Hematopoietic multipotent progenitor cell treated with erythropoietin and hydrocortisone succinate and interleukin-3 and kit ligand, for 15 days (in vitro differentiated cells): ENCODE measurements around the gene ATP6V0E1.

ENCODE experiments used
- DNase-seq: peaks from one replicate; pipeline ENCODE4 v3.0.0-alpha.2; 2015; ENCODE audit warnings: low spot score

Gene ATP6V0E1

DNA sequence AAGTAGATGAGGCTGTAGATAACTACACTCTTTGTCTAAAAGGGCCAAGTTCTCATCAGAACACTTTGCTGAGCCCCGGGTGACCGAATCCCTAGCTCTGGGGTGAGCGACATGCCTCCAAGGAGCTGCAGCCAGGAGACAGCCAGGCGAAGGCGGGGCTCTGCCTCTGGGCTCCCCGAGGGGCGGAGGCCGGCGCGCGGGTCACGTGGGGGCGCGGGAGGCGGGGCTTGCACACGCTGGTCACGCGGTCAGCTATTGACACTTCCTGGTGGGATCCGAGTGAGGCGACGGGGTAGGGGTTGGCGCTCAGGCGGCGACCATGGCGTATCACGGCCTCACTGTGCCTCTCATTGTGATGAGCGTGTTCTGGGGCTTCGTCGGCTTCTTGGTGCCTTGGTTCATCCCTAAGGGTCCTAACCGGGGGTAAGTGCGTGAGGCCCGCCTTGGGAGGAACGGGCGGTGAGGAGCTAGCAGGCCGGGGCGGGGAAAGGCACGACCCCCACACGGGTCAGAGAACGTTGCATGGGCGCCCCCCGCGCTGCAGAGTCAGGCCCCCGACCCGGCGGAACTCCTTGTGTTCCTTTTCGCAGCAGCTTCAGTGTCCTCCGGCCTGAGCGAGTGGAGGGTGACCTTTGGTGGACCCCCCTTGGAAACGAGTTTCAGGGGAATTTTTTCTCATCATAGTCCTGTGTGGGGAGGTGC lies at the start of gene ATP6V0E1:
Gene ATP6V0E1 (plus strand): TSS at position 230 of the 702 bp plus-strand sequence. CDS start 90 bp downstream, at position 320.
- DNase-seq, result peak; percentile 91

DNA sequence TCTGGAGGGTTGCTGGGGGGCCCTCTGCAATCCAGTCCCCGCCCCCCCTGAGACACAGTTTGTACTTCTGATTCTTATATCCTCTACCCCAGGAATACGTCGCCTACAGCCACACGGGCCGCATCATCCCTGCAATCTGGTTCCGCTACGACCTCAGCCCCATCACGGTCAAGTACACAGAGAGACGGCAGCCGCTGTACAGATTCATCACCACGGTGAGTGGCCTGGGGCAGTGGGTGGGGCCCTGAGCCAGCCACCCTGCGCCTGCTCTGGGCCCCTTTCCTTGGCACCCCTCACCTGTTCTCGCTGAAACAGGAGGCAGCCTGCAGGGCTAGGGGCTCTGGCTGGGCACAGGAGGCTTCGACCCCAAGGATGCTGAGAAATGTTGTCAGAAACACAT lies 48.5 kb upstream of the ATP6V0E1 start:
- DNase-seq, result no peak

DNA sequence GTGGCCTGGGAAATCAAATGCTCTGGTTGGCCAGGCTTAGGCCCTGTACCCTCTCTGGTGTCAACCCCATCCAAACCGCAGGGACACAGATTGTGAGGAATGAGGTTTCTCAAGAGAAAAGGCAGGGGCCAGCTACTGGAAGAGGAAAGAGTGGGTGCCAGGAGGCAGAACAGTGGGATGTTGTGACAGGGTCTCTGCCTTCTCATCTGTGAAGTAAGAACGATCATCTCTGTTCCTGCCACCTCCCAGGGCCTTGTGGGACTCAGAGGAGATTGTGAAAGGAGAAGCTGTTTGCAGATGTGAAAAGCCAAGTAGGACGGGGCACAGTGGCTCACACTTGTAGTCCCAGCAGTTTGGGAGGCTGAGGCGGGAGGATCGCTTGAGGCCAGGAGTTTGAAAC lies 47.2 kb upstream of the ATP6V0E1 start:
- DNase-seq, result no peak

DNA sequence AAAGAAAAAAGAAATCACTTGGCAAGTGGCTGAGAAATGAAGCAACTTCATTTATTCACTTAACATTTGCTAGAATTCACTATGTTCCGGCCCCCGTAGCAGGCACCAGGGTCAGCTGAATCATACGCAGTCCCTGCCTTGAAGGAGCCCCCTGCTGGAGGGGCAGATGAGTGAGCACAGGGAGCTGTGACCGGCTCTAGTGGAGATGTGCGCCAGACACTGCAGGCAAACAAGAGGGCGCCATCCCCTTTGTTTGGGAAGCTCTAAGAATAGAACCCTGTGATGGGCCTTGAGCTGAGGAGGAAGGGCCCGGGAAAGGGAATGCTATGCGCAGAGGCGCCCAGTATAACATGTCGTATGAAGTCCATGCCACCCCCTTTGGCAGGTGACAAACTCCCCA lies 44.5 kb upstream of the ATP6V0E1 start:
- peak; percentile 17 for DNase-seq

DNA sequence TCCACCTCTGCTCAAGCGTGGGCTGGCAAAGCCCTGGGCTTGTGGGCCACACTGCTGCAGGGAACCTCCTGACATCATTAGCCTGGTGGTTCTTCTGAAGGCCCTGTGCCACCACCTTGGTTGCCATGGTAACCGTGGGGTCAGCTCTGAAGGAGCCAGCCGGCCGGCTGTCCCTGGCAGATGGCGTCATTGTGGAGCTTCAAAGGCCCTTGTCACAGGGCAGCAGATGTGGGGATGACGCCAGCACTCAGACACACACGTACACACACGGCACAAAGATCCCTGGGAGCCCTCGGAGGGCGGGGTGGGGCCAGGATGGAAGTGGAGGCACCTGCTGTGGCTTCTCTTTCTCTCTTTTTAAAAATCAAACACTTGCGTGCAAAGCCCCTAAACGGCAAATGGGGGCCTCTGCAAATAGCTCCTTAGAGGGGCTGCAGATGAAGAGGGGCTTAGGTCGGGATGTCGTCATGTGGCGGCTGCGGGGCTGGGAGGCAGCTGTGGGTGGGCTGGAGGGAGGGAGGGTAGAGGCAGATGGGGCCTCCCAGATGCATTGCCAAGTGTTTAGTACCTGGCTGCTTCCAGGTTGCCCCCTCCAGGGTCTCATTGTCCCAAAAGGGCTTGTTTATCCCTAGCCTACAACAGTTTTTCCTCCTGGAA lies 43.8 kb upstream of the ATP6V0E1 start:
- no peak for DNase-seq

DNA sequence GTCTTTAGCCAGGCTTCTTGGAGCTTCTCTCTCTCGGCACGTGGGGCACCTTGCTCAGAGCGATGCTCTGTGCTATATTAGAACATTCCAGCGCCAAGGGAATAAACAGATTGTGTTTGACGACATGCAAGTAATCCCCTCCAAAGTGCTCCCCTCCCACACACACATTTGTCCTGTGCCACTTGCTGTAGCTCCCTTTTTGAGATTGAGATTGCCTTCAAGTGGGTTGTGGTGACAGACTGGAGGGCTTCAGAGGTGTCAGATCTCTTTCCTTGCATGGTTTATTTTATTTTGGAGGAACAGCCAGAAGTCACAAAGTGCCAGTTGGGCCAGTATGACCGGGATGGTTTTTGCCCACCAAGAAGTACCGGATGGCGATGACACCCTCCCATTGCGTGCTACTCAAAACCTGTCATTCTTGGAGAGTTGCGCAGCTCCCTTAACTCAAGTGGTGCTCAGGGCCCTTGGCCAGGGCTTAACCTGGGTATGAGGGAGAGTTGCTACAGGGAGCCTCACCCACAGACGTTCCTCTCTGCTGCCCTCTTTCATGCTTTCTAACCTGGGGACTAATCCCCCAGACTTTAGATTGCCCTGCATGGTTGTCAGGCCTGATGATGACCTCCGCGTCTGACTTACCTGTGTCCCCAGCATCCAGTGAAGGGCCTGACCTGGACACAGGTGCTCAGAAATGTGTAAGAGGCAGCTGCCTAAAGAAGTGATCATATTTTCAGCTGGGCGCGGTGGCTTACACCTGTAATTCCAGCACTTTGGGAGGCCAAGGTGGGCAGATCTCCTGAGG lies 43.1 kb upstream of the ATP6V0E1 start:
- DNase-seq, result no peak

DNA sequence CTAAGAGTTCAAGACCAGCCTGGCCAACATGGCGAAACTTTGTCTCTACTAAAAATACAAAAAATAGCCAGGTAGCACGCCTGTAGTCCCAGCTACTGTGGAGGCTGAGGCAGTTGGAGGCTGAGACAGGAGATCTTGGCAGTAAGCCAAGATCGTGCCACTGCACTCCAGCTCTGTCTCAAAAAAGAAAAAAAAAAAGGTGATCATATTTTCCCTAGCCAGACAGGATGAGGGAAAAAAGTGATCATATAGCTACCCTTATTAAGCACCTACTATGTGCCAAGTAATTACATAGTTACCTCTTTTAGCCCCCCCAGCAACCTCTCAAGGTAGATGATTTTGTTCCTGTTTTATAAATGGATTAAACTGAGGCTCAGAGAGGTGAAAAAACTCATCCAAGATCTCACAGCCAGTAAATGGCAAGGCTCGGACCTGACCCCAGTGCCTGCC lies 42.5 kb upstream of the ATP6V0E1 start:
- DNase-seq, result peak; percentile 53

DNA sequence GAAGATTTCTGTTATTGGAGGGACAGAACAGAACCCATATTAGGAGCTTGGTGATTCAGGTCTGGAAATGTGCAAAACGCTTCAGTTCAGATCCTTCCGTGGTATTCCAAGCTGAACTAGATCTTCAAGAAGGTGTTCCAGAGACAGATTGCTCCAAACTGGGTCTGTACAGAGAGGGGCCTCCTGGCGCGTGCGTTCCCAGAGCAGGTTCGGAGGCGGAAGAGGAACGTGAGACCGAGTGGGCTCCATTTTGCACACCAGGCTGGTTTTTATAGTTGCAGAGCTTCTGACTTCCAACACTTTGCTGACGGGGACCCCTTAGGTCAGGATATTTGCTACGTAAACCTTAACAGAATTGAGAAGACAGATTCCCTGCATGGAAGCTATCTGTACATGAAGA lies 41.0 kb upstream of the ATP6V0E1 start:
- DNase-seq, result no peak

DNA sequence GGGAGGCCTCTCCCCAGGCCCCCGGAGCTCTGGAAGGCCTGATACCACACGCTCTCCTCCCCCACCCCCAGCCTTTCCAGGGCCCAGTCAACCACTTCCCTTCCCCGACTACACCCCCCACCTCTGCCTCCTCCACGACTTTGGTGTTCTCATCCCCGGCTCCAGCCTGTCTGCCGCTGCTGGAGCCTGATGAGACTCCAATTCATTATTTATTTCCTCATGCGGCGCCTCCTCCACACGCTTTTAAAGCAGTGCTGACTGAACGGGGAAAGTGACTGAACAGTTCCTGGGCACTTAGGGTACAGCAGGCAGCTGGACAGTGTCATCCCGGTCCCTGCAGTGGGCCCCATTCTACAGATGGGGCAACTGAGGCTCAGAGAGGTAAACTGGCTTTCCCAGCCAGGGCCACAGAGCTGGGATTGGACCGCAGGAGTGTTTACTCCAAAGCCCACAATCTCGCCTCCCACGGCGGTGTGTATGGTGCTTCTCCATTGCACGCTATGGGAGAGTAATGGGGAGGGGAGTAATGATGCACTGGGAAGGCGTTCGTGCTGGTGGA lies 40.2 kb upstream of the ATP6V0E1 start:
- DNase-seq, result no peak

DNA sequence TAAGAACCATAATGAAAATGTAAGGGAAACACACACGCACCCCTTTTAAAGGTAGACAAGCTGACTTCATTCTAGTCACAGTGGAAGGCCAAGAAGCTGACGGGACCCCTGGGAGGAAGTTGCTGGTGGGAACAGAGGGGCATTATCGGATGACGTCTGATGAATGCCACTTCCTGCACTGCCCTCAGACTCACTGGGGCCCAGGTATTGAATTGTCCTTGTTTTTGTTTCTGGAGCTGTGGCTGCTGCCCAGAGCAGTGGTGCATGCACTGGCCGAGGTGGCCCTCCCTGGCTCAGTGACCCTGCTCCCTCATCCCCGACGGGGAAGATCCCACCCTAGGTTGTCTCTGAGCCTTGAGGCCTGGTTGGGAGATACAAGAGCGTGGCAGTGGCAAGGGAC lies 39.7 kb upstream of the ATP6V0E1 start:
- no peak for DNase-seq

DNA sequence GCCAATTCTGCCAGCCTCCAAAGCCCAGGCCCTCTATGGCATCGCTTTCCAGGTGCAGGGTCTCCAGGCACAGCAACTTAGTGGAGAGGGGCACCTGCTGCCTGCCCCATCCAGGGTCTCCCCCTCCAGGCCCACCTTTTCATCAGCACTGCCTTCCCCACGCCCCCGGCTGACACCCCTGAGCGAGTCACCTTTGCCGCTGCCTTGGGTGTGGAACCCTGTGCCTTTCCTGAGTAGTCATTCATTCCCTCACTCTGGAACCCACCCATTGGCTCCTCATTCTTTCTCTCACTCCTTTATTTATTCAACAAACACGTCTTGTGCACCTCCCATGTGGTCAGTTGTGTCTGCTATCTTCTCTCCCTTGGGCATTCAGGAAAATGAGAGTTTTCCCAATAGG lies 38.8 kb upstream of the ATP6V0E1 start:
- DNase-seq, result no peak

DNA sequence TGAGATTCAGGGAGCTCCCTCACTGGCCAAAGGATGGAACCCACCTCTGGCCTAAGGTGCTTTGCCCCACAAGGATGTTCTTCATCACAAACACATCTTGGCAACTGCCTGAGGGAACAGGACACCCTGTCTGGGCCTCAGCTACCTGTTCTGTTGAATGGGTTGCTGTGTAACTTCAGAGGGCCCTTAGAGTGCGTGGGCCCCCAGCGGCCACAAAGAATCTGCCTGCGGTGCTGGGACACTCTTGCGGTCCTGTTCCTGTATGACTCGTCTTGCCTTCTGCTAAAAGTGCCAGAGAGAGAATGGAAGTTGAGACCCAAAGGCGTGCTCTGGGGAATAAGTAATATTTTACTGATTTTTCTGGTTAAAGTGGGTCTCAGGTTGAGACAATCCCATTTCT lies 38.4 kb upstream of the ATP6V0E1 start:
- DNase-seq, result no peak

DNA sequence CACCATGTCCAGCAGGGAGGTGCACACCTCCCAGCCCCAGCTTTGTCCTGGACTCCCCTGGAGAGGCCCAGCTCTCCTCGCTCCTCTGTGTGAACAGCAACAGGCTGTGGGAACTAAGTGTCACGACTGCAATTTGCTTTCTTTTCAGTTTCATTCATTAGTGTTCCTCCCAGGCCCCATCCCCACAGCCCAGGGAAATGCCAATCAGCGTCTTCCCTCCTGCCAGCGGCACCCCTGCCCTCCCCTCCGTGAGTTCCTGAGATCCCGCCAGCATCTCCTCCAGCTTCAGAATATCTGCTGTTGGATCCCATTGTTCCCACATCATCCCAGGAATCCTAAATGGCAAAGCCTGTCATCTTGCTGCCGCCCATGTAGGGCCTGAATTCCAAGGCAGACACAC lies 37.4 kb upstream of the ATP6V0E1 start:
- no peak for DNase-seq

DNA sequence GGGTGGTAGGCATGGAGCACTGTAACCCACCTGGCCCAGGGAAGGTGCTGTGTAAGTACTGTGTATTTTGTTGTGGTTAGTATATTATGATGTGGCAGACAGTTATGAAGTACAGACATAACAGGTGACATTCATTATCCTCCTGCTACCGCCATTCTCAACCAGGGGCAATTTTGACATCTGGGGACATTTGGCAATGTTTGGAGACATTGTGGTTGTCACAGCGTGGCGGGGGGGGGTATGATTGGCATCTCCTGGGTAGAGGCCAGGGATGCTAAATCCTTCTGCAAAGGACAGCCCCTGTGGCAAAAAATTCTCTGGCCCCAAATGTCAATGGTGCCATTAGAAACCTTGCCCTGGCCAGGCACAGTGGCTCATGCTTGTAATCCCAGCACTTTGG lies 34.1 kb upstream of the ATP6V0E1 start:
- no peak for DNase-seq

DNA sequence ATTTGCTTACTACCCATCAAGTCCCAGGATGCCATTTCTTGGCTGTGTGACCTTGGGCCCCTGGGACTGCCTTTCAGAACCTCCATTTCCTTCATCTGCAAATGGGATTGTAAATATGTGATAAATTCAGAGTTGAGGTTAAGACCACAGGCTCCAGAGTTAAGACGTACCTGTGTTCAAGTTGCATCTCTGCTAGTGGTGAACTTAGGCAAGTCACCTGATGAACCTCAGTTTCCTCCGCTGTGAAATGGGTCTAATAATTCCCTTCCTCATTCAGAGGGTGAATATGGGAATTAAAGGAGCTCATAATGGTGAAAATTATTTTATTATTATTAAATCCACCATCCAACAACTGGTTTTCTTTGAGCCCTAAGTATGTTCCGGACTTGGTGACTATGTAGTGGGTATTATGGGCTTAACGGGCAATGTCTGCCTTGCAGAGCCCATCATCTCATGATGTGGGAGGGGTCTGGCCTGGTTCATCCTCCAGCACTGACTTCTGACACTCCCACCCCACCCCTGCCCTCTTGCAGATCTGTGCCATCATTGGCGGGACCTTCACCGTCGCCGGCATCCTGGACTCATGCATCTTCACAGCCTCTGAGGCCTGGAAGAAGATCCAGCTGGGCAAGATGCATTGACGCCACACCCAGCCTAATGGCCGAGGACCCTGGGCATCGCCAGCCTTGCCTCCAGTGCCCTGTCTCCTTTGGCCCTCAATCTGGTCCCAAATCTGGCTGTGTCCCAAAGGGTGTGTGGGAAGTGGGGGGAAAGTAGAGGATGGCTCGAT lies 33.2 kb upstream of the ATP6V0E1 start:
- no peak for DNase-seq

DNA sequence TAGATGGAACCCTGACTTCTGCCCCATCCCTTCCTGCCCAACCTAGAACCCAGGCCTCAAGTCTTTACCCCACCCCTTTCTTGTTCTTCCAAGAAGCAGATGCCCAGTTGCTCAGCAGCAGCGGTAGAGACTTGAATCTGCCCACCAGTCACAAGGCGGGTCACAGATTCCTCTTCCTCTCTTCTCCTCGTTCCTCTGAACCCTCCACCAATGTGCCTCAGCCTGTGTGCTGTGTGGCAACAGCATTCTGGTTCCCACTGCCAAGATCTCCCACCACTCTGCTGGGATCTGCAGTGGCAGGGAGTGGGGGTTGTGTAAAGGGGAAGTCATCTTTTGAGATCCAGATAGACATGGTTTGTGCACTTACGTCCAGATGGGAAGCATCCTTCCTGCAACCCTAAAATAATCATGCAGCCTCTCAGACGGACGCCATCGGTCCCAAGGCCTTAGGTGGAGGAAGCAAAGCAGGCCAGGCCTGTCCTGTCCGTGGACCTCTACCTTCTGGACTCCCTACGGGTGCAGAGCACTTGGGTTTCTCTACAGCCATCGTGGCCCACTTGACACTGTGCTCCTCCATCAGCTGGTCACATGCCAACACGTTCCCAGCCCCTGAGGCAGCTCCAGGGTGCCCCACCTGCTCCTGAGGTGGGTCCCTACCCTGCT lies 32.1 kb upstream of the ATP6V0E1 start:
- DNase-seq, result no peak

DNA sequence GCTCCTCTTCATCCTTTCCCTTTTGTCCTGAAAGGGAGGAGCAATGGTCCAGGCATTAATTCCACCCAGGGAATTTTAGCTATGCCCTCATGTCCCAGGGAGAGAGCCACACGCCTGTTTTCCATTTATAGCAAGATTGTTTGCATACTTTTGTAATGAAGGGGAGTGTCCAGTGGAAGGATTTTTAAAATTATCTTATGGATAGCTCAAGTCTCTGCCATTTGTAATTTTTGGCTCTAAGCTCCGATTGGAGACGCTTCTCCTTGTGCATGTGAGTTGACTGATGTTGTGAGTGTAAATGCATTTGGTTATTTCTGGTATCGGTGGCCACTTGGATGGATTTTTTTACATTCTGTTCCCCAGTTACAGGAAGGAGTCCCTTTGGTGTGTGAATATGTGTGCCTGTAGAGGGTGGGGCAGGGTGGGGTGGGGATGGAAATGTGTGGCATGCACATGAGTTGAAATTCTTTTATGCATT lies 31.5 kb upstream of the ATP6V0E1 start:
- no peak for DNase-seq

DNA sequence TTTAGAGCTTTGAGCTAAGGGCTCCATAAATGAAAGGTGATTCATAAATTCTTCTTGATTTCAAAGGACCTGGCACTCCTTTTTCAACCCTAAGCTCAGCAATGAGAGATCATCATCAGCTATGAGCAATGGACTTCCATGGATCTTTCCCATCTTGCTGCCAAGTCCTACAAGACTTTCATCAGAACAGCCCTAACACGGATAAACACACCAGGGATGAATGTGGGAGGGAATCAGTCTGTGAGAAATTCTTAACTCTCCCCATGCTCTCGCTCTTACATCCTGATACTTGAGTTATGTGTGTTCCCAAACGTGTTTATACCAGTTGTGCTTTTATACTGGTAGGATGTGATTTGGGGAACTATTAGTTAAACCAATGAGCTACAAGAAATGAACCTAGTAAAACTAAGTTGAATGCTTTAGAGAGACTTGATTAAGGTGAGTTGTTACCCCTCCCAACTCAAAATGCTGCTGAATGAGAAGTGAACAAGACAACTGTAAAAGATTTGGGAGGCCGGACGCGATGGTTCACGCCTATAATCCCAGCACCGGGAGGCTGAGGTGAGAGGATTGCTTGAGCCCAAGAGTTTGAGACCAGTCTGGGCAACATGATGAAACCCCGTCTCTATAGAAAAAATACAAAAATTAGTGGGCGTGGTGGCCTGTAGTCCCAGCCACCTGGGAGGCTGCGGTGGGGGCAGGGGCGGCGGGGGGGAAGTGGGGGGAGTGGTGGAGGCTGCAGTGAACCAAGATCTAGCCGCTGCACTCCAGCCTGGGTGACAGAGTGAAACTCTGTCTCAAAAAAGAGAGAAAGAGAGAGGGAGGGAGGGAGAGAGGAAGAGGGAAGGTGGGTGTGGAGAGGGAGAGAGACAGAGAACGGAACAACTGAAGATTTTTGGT lies 29.5 kb upstream of the ATP6V0E1 start:
- no peak for DNase-seq

DNA sequence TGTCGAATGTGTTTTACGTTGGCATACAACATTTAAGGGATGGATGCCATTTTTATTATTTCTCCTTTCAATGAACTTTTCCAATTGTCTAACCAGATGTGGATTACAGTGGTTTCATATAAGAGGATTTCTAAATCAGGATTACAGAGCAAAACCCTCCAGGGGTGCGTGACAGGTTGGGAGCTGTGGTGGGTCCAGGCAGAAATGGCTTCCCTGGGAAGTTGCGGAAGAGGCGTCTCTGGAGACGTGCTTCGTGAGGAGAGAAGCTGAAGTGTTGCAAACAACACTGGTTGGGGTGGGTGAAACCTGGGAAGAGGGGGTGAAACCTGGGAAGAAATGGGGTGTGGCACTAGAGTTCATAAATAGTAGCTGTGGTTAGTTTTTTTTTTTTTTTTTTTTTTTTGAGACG lies 28.8 kb upstream of the ATP6V0E1 start:
- no peak for DNase-seq

DNA sequence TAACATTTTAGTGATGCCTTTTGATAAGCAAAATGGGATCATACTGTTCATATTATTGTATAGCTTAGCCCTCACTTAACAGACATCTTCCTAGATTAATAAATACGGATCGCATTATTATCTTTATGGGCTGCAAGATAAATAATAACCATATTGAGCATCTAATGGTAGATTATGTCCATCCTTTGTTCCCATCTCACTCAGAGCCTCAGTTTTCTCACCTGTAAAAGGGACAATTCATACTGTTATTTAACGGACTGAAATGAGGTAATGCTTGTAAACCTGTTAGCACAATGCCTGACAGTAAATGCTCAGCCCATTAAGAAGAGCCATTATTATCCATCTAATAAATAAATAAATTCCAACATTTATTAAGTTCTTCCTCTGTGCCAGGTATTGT lies 27.3 kb upstream of the ATP6V0E1 start:
- DNase-seq, result no peak
